HG03095 (cell line): Measurements from ENCODE around the gene PLCB1.

Experiments
- ATAC-seq: cut with Tn5 transposase; IDR thresholded peaks from one replicate; pipeline ENCODE4 v1.9.1; 2021; ENCODE audit warnings: moderate library complexity; ENCODE audit not compliant: unreplicated experiment

Gene PLCB1

GRCh38 chr20:8527998-8528723, 396.1 kb downstream of the PLCB1 start:
- ATAC-seq, result peak; percentile 66

- no peak for ATAC-seq
Observed at GRCh38 chr20:8530022-8530421, 398.0 kb downstream of the PLCB1 start.

DNA sequence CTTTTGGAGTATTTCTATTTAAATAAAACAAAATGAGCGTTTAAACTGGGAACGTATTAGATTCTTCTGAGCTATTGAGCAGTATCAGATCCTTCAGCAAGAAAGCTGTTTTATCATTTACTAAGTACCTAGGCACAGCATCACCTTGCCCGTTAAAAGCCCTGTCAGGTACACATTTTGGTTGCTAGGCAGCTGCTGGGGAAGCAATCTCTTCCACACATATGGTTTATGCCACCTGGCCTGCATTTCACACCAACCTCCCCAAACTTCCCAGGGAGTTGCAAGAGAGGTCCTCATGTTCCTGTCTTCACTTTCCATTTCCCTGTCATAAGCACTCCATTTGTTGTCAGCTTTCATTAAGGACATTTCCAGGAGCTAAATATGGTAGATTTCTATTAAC, 400.1 kb downstream of the PLCB1 start:
- ATAC-seq, result no peak

DNA sequence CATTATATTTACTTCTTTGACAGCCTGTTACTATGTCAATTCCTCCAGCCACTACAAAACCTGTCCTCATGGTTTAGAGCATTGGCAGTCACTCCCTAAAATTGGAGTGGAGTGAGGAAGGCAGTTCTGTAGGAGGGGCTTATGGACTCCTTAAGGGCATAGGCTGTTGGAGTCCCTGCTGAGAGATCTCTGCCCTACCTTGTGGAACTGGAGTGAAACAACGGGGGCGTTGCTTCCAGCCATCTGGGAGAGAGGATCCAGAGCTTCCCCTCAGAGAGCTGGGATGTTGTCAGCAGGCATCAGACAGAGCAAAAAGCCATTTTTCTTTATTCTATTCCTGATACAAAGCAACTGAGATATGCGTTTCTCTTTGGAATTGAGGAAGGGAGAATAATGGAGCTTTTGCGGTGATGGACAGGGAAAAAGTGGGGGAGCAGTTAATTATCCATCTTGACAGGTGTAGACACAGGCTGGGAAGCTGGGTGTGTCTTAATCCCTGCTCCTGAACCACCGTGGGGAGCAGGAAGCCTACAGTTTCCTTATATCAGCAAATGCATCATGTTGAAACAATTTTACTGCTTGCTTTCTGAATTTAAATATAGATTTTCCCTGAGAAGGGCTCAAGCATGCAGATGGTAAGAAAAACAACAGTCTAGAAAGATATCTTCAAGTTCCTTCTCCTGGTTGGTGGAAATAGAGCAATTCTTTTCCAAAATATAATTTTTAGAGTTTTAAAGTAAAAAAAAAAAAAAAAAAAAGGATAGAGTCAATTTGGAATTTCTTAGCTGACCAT, 402.5 kb downstream of the PLCB1 start:
- no peak for ATAC-seq

DNA sequence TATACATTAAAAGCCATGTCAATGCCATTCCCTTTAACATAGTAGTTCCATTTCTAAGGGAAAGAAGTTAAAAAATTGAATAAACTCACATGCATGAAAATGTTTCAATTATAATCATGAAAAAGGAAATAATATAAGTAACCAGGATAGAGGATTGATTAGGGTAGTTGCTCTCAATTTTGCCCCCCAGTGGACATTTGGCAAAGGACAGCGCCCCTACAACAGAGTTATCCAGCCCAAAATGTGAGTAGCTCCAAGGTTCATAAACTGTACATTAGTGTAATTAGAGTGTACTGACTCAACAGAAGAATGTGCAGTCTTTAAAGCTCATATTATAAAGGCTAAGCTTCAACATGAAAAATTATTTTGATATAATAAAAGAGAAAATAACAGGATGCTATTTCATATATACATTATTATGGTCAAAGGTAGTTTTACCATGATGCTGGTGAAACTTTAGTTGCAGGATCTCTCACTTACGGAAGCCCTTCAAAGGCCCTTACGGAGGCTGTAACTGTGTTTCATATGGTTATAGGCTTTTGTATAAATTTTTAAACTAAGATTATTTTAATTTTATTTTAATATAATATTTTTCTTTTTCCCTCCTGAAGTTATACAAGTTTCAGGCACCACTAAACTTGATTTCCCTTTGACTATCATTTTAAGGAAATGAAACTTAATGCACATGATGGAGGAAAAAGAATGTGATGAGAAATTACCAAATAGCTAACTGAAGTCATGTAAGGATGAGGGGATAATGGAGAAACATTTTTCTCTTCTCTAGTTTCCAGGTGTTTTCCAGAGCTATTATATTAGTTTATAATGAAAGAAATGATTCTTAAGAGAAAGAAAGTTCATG, 403.6 kb downstream of the PLCB1 start:
- ATAC-seq, result no peak

- ATAC-seq, result no peak
Observed at GRCh38 chr20:8536262-8536618, 404.2 kb downstream of the PLCB1 start.

GRCh38 chr20:8540466-8540865, 408.4 kb downstream of the PLCB1 start:
- ATAC-seq, result no peak

- no peak for ATAC-seq
Observed at GRCh38 chr20:8542110-8542486, 410.0 kb downstream of the PLCB1 start.

DNA sequence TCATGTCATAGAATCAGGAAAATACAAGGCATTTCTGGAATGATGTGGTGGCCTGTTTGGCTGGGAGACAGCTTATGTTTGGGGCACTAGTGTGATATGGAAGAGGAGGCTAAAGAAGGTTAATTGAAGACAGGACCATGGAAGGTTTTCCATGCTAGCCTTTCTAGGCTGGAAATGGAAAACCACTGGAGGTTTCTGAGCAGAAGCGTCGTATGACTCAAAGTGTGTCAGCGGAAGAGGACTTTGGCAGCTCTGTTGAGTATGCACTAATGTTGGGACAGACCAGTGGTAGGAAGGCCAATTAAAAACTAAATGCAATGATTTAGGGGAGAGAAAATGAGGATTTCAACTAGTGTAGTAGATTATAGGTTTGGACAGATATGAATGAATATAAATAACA, 413.1 kb downstream of the PLCB1 start:
- no peak for ATAC-seq

- ATAC-seq, result no peak
Observed at GRCh38 chr20:8547035-8547650, 415.1 kb downstream of the PLCB1 start.

GRCh38 chr20:8547968-8548588, 416.0 kb downstream of the PLCB1 start:
- no peak for ATAC-seq

DNA sequence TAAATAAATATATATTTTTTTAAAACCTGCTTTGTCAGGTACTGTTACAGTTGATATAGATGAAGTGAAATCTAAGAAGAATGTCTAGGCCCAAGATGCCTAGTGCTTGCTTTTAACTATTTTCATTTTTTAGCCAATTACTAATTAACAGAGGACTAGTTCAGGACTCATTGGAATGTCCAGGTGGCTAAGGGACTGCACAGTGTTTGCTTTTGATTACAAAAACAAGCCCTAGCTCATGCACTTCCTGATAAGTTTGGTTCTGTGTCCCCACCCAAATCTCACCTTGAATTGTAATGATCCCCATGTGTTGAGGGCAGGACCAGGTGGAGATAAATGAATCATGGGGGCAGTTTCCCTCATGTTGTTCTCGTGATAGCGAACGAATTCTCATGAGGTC, 417.1 kb downstream of the PLCB1 start:
- ATAC-seq, result no peak

DNA sequence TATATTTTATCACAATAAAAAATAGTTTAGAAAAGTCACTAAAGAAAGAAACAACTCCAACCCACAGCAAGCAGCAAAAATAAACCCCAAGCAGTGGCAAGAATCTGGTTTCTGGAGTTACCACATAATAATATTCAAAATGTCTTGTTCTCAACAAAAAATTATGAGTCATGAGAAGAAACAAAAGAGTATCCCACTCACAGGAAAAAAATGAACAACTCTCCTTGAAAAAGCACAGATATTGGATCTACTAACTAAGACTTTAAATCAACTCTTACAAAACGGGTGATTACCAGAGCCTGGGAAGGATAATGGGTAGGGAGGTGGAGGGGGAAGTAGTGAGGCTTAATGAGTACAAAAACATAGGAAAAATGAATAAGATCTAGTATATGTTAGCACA, 425.6 kb downstream of the PLCB1 start:
- no peak for ATAC-seq

DNA sequence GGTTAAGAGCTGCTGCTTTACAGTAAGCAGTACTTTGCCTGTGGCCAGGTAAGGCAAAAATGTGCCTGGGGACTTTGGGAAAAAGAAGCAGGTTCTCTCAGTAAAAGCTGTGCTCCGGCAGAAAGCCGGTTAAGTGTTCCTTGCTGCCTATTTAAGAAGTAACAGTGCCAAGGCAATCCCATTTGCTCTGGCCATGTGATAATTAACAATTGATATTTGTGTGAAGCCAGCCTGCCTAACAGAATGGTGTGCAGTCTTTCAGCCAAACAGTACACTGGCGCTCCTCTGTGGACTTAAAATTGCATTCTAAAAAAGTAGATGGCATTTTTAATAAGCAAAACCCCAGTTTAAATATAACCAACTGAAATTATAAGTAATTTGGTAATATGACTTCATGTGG, 430.3 kb downstream of the PLCB1 start:
- ATAC-seq, result no peak

DNA sequence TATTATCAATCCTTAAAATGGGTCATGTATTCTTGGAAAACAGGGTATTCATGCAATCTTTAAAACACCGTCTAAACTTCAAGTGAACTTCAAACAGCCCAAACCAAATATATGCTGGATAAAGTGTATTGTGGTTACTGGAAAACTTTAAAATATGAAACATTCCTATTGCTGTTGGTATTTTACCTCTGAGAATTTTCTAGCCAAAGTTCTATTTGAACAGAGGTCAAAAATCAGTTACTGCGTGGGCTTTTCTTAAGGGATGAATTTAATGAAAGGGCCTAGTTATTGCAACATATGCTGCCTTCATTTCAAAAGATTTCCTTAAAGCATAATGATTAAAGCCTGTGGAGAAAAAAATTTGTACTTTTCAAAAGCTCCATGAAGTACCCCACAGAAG, 436.0 kb downstream of the PLCB1 start:
- ATAC-seq, result no peak

- ATAC-seq, result no peak
Observed at GRCh38 chr20:8569766-8570165, 437.7 kb downstream of the PLCB1 start.

DNA sequence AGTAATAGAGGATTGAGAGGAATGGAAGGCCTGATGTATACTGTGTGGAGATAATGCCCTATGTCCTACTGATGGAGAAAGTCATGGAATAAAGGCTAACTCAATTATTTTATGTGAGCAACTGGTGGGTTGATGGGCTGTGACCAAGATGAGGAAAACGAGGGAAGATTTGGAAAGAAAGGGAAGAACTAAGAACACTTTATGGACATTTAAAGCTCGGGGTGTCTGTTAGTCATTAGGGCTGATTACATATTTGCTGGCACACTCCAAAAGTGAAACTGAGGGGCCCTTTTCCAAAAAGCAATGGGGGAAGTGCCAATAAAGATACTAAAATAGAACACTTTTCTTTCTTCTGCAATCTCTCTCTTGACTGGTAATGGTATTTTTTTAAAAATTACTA, 439.5 kb downstream of the PLCB1 start:
- no peak for ATAC-seq

DNA sequence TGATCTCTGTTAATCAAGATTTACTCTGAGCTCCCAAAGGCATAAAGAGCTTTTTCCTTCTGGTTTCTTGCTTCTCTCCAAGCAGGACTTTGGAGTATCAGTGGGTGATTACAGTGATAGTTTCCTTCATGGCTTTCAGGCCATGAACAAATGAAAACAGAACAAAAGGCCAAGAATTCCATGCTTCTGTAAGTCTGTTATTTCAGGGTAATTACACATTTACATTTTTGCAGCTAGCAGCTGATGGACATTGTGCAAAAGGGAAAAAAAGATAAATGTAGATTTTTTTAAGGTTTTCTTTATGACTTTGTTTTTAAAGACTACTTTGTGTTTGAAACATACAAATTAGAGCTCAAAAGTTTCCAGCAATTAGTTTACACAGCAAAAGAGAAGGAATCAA, 441.6 kb downstream of the PLCB1 start:
- ATAC-seq, result no peak

GRCh38 chr20:8575114-8575513, 443.0 kb downstream of the PLCB1 start:
- ATAC-seq, result no peak

GRCh38 chr20:8578161-8578865, 446.2 kb downstream of the PLCB1 start:
- no peak for ATAC-seq
